HCT116 (cell line): ENCODE data around the gene APCDD1L. TPM values are rescaled to one million over a fixed set of nuclear protein-coding genes. Genes with fewer than 3 reads are reported as not detected.

Source experiments
- ATAC-seq: fragments of 200-7000 bp; cut with Tn5 transposase; 2 replicates; pipeline ENCODE4 v1.9.1; 2020; ENCODE audit warnings: mild to moderate bottlenecking, moderate library complexity
- BruUV-seq: library from RNA; stranded (reverse); fragments of 400-500 nt; replicated peaks from 2 replicates; lab custom pipeline; 2021; lab: Mats Ljungman, UMichigan
- CTCF ChIA-PET: fragments of 300-600 bp; sonication (Branson Sonifier 250); formaldehyde crosslinking; loops from one replicate; lab custom pipeline; 2021; ENCODE audit warnings: antibody characterized with exemption; lab: Charles Lee
- POLR2A ChIA-PET: fragments of 300-600, 350-600 bp; sonication (Branson Sonifier 250); formaldehyde crosslinking; loops from one replicate; lab custom pipeline; 2021; ENCODE audit warnings: antibody characterized with exemption; lab: Charles Lee
- RAD21 ChIA-PET, 2 experiments: fragments of 300-600 bp; sonication (Branson Sonifier 250); formaldehyde crosslinking; loops; one replicate each; lab custom pipeline; 2023; ENCODE audit warnings: low total read pairs in 2 of 2; ENCODE audit not compliant: uncharacterized antibody in 2 of 2, unreplicated experiment in 2 of 2, low non-redundant PET in 1 of 2; lab: Charles Lee
- DNase-seq: peaks from one replicate; pipeline ENCODE4 v3.0.0-alpha.2; 2010; ENCODE audit warnings: low read depth, low spot score
- H2AFZ ChIP-seq: fragments of 200-600 bp; shearing (Covaris generic), sonication (generic); 2 replicates; pipeline ENCODE4 v1.6.1; 2017; ENCODE audit warnings: low read depth, mixed run types, mixed read lengths, antibody characterized with exemption, low read length; ENCODE audit not compliant: poor library complexity, severe bottlenecking
- H3K27ac ChIP-seq: 2 replicates; pipeline ENCODE4 v1.5.1; 2012; ENCODE audit warnings: low read depth, low read length
- H3K27me3 ChIP-seq: fragments of 200-600 bp; sonication (generic); 2 replicates; pipeline ENCODE4 v1.6.1; 2016; ENCODE audit warnings: mixed run types, low read length, mixed read lengths; ENCODE audit not compliant: insufficient read depth
- H3K36me3 ChIP-seq, 2 experiments: fragments of 200-500 bp in 1 of 2; fragments of 200-600 bp in 1 of 2; sonication (Bioruptor generic) in 1 of 2; sonication (generic) in 1 of 2; 2 replicates each; pipeline versions ENCODE4 v1.5.1 to v1.6.1; 2014 to 2016; ENCODE audit warnings: low read length in 2 of 2, inconsistent platforms in 1 of 2, mixed read lengths in 1 of 2, mixed run types in 1 of 2; ENCODE audit not compliant: insufficient read depth in 2 of 2, control insufficient read depth in 1 of 2
- H3K4me1 ChIP-seq, 2 experiments: fragments of 200-600 bp in 1 of 2; sonication (generic) in 1 of 2; 2 replicates each; pipeline versions ENCODE4 v1.5.1 to v1.6.1; 2012 to 2017; ENCODE audit warnings: low read length in 2 of 2, inconsistent platforms in 1 of 2, mild to moderate bottlenecking in 1 of 2, mixed read lengths in 1 of 2, mixed run types in 1 of 2, moderate library complexity in 1 of 2; ENCODE audit not compliant: insufficient read depth in 2 of 2, control insufficient read depth in 1 of 2
- H3K4me2 ChIP-seq: fragments of 200-600 bp; sonication (generic); 2 replicates; pipeline ENCODE4 v1.6.1; 2017; ENCODE audit warnings: mixed run types, low read length, mixed read lengths
- H3K4me3 ChIP-seq, 2 experiments: fragments of 200-600 bp in 1 of 2; sonication (generic) in 1 of 2; replicated peaks in 1 of 2; 2 replicates each; pipeline ENCODE4 v1.5.1; 2011 to 2016; ENCODE audit warnings: low read length in 2 of 2, control low read depth in 1 of 2, low read depth in 1 of 2, mild to moderate bottlenecking in 1 of 2, mixed read lengths in 1 of 2, mixed run types in 1 of 2
- H3K79me2 ChIP-seq: fragments of 200-600 bp; sonication (generic); 2 replicates; pipeline ENCODE4 v1.6.1; 2017; ENCODE audit warnings: mild to moderate bottlenecking, mixed run types, low read length, moderate library complexity, mixed read lengths; ENCODE audit not compliant: insufficient read depth
- H3K9ac ChIP-seq: fragments of 200-600 bp; sonication (generic); 2 replicates; pipeline ENCODE4 v1.6.1; 2016; ENCODE audit warnings: low read length, mixed read lengths
- H3K9me2 ChIP-seq: fragments of 200-600 bp; sonication (generic), shearing (Covaris generic); 2 replicates; pipeline ENCODE4 v1.6.1; 2017; ENCODE audit warnings: mixed run types, mild to moderate bottlenecking, moderate library complexity; ENCODE audit not compliant: insufficient read depth
- H3K9me3 ChIP-seq, 2 experiments: fragments of 200-500 bp in 1 of 2; fragments of 200-600 bp in 1 of 2; sonication (Bioruptor generic) in 1 of 2; sonication (generic) in 1 of 2; 2 replicates each; pipeline ENCODE4 v1.6.1; 2014 to 2017; ENCODE audit warnings: low read length in 2 of 2, mixed read lengths in 2 of 2, inconsistent platforms in 1 of 2, low read depth in 1 of 2, mild to moderate bottlenecking in 1 of 2, mixed run types in 1 of 2, moderate library complexity in 1 of 2; ENCODE audit not compliant: control insufficient read depth in 1 of 2, insufficient read depth in 1 of 2
- H4K20me1 ChIP-seq: fragments of 200-600 bp; sonication (generic), shearing (Covaris generic); 2 replicates; pipeline ENCODE4 v1.6.1; 2017; ENCODE audit warnings: mixed run types, mild to moderate bottlenecking, moderate library complexity; ENCODE audit not compliant: insufficient read depth
- CEBPB ChIP-seq: IDR thresholded peaks from 2 replicates; pipeline ENCODE4 v1.6.1; 2012; ENCODE audit warnings: low read depth
- ELF1 ChIP-seq: IDR thresholded peaks from 2 replicates; pipeline ENCODE4 v1.6.1; 2012; ENCODE audit warnings: low read depth, borderline replicate concordance
- EZH2phosphoT487 ChIP-seq: fragments of 200-600 bp; IDR thresholded peaks from 2 replicates; pipeline ENCODE4 v1.6.1; 2018; ENCODE audit warnings: antibody characterized with exemption, borderline replicate concordance
- FOSL1 ChIP-seq: IDR thresholded peaks from 2 replicates; pipeline ENCODE4 v1.6.1; 2012; ENCODE audit warnings: low read depth
- JUND ChIP-seq: IDR thresholded peaks from 2 replicates; pipeline ENCODE4 v1.6.1; 2012
- POLR2A ChIP-seq: IDR thresholded peaks from 2 replicates; pipeline ENCODE4 v1.7.0; 2011; ENCODE audit warnings: borderline replicate concordance; ENCODE audit not compliant: insufficient read depth, insufficient read length; ENCODE audit errors: extremely low read depth
- POLR2AphosphoS5 ChIP-seq: IDR thresholded peaks from 2 replicates; pipeline ENCODE4 v1.6.1; 2011; ENCODE audit warnings: mild to moderate bottlenecking, low read depth, low read length, moderate library complexity
- RAD21 ChIP-seq: IDR thresholded peaks from 2 replicates; pipeline ENCODE4 v1.6.1; 2012; ENCODE audit warnings: low read depth, mild to moderate bottlenecking
- REST ChIP-seq: IDR thresholded peaks from 2 replicates; pipeline ENCODE4 v1.6.1; 2012; ENCODE audit warnings: low read depth
- SIN3A ChIP-seq: IDR thresholded peaks from 2 replicates; pipeline ENCODE4 v1.6.1; 2012; ENCODE audit warnings: low read depth
- SRF ChIP-seq: IDR thresholded peaks from 2 replicates; pipeline ENCODE4 v1.6.1; 2012; ENCODE audit warnings: low read depth
- TCF7L2 ChIP-seq: IDR thresholded peaks from 2 replicates; pipeline ENCODE4 v1.7.0; 2011; ENCODE audit warnings: borderline replicate concordance, inconsistent platforms; ENCODE audit not compliant: insufficient read depth, insufficient read length; ENCODE audit errors: extremely low read depth
- ZFX ChIP-seq: fragments of 450-650 bp; IDR thresholded peaks from 2 replicates; pipeline ENCODE4 v1.6.1; 2017
- ZNF274 ChIP-seq: fragments of 200-500 bp; sonication (Bioruptor generic); IDR thresholded peaks from 2 replicates; pipeline ENCODE4 v1.6.1; 2014; ENCODE audit warnings: mild to moderate bottlenecking, low read depth, low read length, inconsistent platforms
- intact Hi-C: fragments of 100-400 bp; cut with micrococcal nuclease; formaldehyde crosslinking; loops from 2 replicates; pipeline ENCODE4 v1.10.0; 2022
- total RNA-seq: library from RNA; stranded (reverse); gene quantifications from one replicate; pipeline ENCODE4 v1.2.1, GENCODE V29; 2021; ENCODE audit not compliant: unreplicated experiment
- TF ChIP-seq, protein P1 (sequence below): IDR thresholded peaks from 2 replicates; pipeline ENCODE4 v1.6.1; 2012

APCDD1L gene
- total RNA-seq, 1 experiment from 2014 or later: not detected

DNA sequence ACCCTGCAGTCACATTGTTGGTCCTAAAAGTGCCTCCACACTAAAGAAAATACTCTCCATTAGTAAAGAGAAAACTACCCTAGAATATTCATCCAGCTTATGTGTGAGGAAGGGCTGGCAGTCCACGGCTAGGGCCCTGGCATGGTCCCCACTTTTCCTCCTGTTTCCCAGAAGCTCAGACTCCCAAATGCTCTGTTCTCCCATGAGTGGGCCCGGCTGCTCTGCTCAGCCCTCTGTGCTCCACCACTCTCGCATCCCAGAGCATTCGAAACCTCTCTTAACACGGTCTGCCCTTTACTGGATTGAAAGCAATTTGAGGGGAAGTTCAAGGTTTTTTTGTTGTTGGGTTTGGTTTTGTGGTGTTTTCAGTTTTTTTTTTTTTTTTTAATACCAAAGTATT is 61.8 kb downstream of the APCDD1L start (continued):
- TF ChIP-seq, protein P1, sequence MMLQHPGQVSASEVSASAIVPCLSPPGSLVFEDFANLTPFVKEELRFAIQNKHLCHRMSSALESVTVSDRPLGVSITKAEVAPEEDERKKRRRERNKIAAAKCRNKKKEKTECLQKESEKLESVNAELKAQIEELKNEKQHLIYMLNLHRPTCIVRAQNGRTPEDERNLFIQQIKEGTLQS: no peak
- TF ChIP-seq JUND (no peak), POLR2AphosphoS5 (no peak)
- TF ChIP-seq, all 23 proteins: peak for 0

GRCh38 chr20:58452667-58453255 is 62.4 kb downstream of the APCDD1L start:
- TF ChIP-seq ZFX (no peak), EZH2phosphoT487 (no peak), ELF1 (no peak), FOSL1 (no peak)
- TF ChIP-seq, protein P1: no peak
- Histone ChIP-seq H2AFZ (no peak overlapping the region), H3K27me3 (no peaks in the 10 kb centered on the region), H3K27ac (no peak overlapping the region), H3K4me3 (no peak overlapping the region), H3K79me2 (no peaks in the 10 kb centered on the region), H3K4me1 (no peaks in the 10 kb centered on the region), H3K9me2 (no peaks in the 10 kb centered on the region), H4K20me1 (no peaks in the 10 kb centered on the region), H3K4me2 (no peak overlapping the region), H3K36me3 (peaks cover 3 to 7% of the 10 kb centered on the region in 2 experiments; a peak in 3 of 4 replicates), H3K9ac (no peak overlapping the region), H3K9me3 (no peaks in the 10 kb centered on the region; a peak in 1 of 4 replicates)
- CTCF ChIA-PET: no interaction called here
- DNase-seq (no peak), ATAC-seq (no peak)
- intact Hi-C loops: no loop called here
- RAD21 ChIA-PET: no interaction called here
- BruUV-seq: no TSS peak
- POLR2A ChIA-PET: no interaction called here

GRCh38 chr20:58450254-58450653 is 64.9 kb downstream of the APCDD1L start:
- H3K9me3 ChIP-seq: no peaks in the 10 kb centered on the region; a peak in 1 of 4 replicates
- DNase-seq (no peak), ATAC-seq (no peak)
- H3K9me2 ChIP-seq: no peaks in the 10 kb centered on the region
- no peak overlapping the region for H2AFZ ChIP-seq
- RAD21 ChIA-PET: no interaction called here
- H3K79me2 ChIP-seq: no peaks in the 10 kb centered on the region
- no peaks in the 10 kb centered on the region for H3K27me3 ChIP-seq
- H3K4me2 ChIP-seq: no peak overlapping the region
- POLR2A ChIA-PET: no interaction called here
- no peak overlapping the region for H3K27ac ChIP-seq
- no peaks in the 10 kb centered on the region for H4K20me1 ChIP-seq
- H3K9ac ChIP-seq: no peak overlapping the region
- H3K4me3 ChIP-seq: no peak overlapping the region
- H3K36me3 ChIP-seq: peaks cover 4 to 7% of the 10 kb centered on the region in 2 experiments; a peak in 3 of 4 replicates
- intact Hi-C loops: no loop called here
- CTCF ChIA-PET: no interaction called here
- no TSS peak for BruUV-seq
- H3K4me1 ChIP-seq: no peaks in the 10 kb centered on the region
- TF ChIP-seq ZNF274 (no peak), FOSL1 (no peak), JUND (no peak), SIN3A (no peak), SRF (no peak), EZH2phosphoT487 (no peak), POLR2A (no peak), CEBPB (no peak), ELF1 (no peak), RAD21 (no peak), REST (no peak), TCF7L2 (no peak), POLR2AphosphoS5 (no peak)
